GM15510 (cell line): ENCODE data around the gene RPTOR.

Experiments
- POLR2A ChIP-seq: IDR thresholded peaks from 3 replicates; pipeline ENCODE4 v1.6.1; 2011; ENCODE audit warnings: borderline replicate concordance; ENCODE audit not compliant: insufficient read length; ENCODE audit errors: extremely low read depth

The RPTOR gene

DNA sequence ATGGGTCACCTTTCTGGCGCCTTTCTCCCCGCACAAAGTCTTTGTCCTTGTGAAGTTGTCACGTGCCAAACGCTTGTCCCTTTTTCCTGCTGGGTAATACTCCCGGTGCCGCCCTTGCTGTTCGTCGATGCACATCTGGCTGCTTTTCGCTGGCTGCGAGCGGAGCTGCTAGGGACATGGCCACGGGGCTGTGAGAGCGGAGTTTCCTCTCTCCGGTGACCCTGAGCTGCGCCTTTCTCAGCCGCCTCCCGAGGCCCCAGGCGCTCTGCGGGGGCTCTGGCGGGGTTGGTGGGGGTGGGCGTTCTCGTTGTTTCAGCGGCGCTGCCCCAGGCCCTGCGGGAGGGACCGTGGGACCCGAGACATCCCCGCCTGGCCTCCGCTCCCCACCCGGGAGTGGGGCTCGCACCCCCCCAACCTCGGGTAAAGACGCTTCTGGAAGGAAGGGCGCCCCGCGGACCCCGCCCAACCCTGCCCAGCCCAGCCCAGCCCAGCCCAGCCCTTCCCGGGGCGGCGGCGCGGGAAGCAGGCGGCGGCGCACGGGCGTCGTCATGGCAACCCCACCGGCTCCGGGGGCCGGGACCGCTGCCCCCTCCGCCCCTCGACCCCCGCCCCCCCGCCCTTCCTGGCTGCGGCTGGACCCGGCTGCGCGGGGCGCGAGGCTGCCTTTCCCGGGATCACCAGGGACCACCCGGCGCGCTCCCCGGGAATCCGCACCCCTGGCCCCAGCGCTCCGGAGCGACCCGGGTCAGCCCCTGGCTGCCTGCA is 459.3 kb downstream of the RPTOR start:
- TF ChIP-seq POLR2A, result no peak

DNA sequence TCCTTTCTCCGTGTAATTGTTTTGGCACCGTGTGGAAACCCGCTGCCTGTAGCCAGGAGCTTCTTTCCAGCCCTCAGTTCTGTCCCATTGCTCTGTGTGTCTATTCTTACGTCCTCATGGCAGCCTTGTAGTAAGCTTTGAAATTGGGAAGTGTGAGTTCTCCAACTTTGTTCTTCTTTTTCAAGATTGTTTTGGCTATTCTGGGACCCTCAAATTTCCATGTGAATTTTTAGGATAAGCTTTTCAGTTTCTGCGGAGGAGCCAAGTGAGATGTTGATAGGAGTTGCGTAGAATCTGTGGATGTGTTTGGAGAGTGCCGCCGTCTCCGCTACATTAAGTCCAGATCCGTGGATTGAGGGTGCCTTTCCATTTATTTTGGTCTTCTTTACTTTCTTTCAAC is 462.3 kb downstream of the RPTOR start:
- no peak for TF ChIP-seq POLR2A

DNA sequence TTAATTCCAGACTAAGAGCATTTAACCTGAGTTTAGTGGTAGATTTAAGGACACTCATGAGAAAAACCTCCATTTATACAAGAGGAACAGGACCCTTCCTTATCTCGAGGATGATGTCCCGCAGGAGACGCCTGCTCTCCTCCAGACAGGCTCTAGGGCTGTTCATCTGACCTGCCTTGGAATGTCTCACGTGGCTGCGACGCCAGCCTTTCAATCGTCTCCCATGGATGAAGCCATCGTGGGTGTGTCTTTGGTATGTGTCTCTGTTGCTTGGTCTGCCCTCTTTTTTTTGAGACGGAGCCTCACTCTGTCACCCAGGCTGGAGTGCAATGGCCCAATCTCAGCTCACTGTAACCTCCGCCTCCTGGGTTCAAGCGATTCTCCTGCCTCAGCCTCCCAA is 463.5 kb downstream of the RPTOR start:
- TF ChIP-seq POLR2A, result no peak

DNA sequence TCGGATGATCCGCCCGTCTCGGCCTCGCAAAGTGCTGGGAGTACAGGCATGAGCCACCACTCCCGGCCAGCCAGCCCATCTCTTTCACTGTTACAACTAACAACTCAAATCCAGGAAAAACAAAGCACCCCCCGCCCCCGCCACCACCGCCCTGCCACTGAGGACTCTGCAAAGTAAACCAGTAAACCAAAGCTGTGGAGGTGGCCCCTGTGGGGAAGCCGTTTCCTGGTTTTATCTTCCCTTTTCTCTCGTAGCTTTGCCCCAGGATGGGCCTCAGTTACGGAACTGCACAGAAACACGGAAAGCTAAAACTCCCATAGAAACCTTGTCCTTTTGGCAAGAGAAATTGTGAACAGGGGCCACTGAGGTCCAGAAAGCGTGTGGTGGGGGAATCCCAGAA is 464.5 kb downstream of the RPTOR start:
- TF ChIP-seq POLR2A, result no peak

DNA sequence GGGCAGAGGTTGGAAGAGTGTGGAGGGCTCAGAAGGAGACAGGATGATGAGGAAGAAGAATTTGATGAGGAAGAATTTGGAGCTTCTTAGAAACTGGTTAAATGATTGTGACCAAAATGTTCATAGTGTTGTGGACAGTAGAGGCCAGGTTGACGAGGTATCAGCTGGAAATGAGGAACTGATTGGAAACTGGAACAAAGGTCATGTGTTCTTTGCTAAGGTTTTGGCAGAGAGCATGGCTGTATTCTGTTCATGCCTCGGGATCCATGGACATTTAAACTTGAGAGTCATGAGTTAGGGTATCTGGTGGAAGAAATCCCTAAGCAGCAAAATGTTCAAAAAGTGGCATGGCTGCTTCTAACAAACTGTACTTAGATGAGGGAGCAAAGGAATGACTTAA is 466.3 kb downstream of the RPTOR start:
- TF ChIP-seq POLR2A, result no peak

DNA sequence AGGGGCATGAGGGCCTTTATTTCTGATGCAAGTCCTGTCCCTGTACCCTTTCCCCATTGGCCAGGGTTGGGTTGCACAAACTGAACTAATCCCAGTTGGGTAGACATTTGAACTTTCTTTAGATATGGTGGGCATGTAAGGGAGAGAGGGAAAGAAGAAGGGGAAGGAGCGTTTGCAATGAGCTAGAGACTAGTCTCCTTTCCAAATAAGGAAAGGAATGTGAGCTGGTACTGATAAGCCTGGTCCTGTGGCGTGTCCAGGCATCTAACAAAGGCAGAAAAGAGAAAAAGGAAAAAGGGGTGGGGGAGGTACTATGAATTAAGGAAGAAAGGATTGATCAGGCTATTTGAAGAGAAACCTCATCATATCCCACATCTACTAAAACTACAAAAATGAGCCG is 467.3 kb downstream of the RPTOR start:
- no peak for TF ChIP-seq POLR2A

DNA sequence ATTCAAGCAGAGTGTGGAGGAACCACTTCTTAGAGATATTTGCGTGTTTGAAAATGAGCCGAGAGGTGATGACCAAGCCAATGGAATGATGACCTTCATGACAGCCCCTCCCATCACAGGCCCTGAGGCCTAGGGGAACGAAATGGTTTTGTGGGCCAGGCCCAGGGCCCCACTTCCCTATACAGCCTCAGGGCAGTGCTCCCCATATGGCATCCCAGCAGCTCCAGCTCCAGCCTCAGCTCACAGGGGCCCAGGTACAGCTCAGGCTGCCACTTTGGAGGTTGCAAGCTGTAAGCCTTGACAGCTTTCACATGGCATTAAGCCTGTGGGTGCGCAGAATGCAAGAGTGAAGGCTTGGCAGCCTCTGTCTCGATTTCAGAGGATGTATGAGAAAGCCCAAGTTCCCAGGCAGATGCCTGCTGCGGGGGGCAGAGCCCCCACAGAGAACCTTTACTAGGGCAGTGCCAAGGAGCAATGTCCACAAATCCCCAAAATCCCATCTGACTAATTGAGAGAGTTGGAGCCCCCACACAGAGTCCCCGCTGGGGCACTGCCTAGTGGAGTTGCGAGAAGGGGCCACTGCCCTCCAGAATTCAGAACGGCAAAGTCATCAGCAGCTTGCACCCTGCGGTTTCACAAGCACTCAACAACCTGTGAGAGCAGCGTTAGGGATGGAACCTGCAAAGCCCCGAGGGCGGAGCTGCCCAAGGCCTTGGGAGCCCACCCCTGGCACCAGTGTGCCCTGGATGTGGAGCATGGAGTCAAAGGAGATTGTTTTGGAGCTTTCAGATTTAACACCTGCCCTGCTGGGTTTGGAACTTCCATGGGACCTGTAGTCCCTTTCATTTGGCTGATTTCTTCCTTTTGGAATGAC is 468.2 kb downstream of the RPTOR start:
- TF ChIP-seq POLR2A, result no peak

DNA sequence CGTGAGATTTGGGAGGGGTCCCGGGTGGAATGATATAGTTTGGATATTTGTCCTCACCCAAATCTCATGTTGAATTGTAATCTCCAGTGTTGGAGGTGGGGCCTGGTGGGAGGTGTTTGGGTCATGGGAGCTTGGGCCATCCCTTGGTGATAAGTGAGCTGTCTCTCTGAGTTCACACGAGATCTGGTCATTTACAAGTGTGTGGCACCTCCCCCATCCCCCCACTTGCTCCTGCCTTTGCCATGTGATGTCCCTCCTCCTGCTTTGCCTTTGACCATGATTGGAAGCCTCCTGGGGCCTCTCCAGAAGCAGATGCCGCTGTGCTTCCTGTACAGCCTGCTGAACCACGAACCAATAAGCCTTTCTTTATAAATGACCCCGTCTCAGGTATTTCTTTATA is 469.0 kb downstream of the RPTOR start:
- no peak for TF ChIP-seq POLR2A

DNA sequence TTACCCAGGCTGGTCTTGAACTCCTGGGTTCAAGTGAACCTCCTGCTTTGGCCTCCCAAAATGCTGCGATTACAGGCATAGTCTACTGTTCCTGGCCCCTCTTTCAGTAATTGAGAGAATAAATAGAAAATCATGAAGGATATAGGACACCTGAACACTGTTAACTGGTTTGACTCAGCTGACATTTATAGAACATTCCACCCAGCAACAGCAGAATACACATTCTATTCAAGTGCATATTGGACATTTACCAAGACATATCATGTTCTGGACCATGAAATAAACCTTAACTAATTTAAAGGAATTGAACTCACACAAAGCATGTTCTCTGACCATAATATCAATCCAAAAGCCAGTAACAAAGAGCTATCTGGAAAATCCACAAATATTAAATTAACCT is 470.5 kb downstream of the RPTOR start:
- TF ChIP-seq POLR2A, result no peak
